GM13977 (cell line): ENCODE data around the gene KIFC3.
"Not testable (repeated sequence)": the region's sequence is repeated elsewhere in the genome, so short reads cannot be mapped to it uniquely, and the experiment has no call there.

Source experiments
- DNase-seq: peaks from one replicate; pipeline ENCODE4 v3.0.0; 2012; ENCODE audit warnings: low spot score
- in situ Hi-C: fragments of 300-500 bp; cut with MboI; formaldehyde crosslinking; loops from one replicate; pipeline ENCODE4 v1.12.0; 2022; ENCODE audit warnings: low sequenced_read_pairs, low pct_unique_long_range_greater_than_20kb, mixed read lengths, inconsistent platforms; ENCODE audit not compliant: unreplicated experiment
- TF ChIP-seq, protein P1 (sequence below): IDR thresholded peaks from 2 replicates; pipeline ENCODE4 v1.5.1; 2012; ENCODE audit warnings: mild to moderate bottlenecking, control low read depth; ENCODE audit not compliant: insufficient read depth; ENCODE audit errors: extremely low read depth, missing control alignments

Gene KIFC3

DNA sequence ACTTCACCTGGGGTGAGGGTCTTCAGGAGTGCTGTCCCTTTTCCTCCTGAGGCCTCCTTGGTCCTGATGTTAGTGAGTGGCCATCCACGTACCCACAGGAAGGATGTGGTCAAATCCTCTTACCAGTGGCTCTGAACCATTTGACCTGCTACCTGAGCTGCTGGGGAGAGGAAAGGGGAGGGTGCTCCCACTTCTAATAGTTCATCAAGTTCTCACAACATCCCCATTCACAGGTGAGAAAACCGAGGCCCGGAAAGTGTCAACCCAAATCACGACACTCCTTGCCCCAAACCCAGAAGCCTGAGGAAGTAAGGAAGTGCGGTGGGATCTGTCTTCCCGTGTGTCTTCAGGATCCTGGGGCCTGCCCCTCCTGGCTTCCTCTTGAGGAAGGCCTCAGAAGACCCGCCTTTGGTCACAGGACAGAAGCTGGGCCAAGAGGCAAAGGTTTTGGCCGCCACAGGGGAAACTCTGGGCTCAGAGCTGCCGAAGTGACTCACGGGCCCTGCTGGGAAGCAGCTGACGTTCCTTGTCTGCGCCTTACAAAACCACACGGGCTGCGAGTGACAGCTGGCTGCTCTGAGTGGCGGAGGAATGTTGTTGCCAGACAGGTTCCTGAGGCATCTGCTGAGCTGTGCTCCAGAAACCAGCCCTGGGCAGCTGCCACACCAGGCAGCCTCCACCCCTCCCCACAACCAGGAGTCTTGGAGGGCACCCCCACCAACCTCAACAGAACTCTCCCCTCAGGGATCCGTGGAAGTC lies 13.9 kb upstream of the KIFC3 start:
- in situ Hi-C loops: no loop called here
- TF ChIP-seq, protein P1, sequence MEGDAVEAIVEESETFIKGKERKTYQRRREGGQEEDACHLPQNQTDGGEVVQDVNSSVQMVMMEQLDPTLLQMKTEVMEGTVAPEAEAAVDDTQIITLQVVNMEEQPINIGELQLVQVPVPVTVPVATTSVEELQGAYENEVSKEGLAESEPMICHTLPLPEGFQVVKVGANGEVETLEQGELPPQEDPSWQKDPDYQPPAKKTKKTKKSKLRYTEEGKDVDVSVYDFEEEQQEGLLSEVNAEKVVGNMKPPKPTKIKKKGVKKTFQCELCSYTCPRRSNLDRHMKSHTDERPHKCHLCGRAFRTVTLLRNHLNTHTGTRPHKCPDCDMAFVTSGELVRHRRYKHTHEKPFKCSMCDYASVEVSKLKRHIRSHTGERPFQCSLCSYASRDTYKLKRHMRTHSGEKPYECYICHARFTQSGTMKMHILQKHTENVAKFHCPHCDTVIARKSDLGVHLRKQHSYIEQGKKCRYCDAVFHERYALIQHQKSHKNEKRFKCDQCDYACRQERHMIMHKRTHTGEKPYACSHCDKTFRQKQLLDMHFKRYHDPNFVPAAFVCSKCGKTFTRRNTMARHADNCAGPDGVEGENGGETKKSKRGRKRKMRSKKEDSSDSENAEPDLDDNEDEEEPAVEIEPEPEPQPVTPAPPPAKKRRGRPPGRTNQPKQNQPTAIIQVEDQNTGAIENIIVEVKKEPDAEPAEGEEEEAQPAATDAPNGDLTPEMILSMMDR: no peak
- DNase-seq: no peak

DNA sequence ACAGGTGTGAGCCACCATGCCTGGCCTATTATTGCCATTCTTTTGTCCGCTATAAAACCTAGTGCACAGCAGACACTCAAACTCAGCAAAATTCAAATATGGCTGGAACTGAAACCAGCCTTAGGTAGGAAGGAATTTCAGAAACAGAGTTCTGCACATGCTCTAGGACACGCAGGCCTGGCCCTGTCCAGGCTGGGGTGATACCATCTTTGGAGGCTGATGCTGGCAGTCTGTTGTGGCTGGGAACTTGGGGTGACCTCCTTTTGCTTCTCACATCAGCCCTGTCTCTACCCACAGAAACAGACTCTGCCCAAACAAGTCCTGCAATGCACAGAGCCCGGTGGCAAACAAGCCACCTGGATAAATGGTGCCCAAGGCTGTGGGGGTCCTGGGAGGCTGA lies 12.6 kb upstream of the KIFC3 start:
- TF ChIP-seq, protein P1: no peak
- in situ Hi-C loops: no loop called here
- no peak for DNase-seq

DNA sequence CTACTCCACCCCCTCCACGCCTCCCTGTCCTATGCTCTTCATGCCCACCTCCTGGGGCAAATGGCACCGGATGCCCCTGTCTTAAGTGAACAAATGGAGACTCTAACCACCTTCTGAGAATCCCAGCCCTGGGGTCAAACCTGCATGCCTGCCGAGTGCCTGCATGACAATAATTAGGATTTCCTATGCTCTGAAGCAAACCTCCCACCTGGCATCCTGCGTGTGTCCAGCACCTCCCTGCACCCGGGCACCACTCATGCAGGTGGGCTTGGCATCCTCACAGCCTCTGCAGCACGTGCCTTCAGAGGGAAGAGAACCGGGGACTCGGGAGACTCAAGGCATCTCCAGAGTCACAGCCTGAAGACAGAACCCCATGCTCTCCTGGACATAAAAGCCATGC lies 11.2 kb upstream of the KIFC3 start:
- in situ Hi-C loops: no loop called here
- DNase-seq: no peak
- TF ChIP-seq, protein P1: no peak

DNA sequence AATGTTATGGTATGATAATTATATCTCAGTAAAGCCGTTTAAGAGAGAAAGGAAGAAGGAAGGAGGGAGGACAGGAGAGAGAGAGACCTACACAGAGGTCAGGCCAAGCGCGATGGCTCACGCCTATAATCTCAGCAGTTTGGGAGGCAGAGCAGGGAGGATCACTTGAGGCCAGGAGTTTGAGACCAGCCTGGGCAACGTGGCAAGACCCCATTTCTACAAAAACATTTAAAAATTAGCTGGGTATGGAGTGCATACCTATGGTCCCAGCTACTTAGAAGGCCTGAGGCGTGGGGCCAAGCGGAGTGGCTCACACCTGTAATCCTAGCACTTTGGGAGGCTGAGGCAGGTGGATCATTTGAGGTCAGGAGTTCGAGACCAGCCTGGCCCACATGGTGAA lies 9.0 kb upstream of the KIFC3 start:
- in situ Hi-C loops: not testable (repeated sequence)

DNA sequence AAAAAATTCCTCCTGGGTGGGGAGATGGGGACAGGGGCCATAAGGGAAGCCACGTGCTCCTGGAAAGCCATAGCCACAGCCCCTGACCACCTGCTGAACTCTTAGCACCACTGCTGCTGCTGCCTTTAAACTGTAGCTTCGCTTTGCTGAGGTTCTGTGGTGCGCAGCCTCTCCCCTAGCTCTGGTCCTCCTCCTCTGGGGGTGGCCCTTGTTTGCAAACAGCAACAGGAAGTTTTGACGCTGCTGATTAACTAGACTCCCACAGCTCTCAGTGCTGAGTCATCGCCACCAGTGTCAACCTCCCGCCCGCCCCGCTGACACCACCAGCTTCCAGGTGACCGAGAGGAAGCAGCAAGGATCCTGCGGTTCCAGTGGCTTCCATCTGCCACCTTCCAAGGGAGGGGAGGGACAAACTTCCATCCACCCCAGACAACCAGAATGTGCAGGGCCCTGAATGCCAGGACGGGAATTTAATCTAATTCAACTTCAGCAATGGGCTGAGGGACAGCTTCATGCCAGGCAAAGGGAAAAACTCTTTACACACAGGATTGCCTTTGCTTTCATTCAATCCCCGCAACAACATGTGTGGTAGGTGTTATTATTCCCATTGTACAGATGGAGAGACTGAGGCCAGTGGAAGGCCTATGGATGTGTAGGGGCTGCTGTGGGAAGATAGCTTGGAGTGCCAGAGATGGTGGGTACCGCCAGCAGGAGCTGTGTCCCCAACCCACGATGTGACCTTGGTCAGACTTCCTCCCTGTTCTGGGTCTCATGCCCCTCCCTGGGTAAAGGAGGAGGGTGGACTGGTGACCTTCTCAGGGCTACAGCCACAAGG lies 8.1 kb upstream of the KIFC3 start:
- in situ Hi-C loops: no loop called here
- DNase-seq: peak; percentile 89
- TF ChIP-seq, protein P1: no peak

More for the DNA sequence above, 9.0 kb upstream of the KIFC3 start:
- not testable (repeated sequence) for DNase-seq

DNA sequence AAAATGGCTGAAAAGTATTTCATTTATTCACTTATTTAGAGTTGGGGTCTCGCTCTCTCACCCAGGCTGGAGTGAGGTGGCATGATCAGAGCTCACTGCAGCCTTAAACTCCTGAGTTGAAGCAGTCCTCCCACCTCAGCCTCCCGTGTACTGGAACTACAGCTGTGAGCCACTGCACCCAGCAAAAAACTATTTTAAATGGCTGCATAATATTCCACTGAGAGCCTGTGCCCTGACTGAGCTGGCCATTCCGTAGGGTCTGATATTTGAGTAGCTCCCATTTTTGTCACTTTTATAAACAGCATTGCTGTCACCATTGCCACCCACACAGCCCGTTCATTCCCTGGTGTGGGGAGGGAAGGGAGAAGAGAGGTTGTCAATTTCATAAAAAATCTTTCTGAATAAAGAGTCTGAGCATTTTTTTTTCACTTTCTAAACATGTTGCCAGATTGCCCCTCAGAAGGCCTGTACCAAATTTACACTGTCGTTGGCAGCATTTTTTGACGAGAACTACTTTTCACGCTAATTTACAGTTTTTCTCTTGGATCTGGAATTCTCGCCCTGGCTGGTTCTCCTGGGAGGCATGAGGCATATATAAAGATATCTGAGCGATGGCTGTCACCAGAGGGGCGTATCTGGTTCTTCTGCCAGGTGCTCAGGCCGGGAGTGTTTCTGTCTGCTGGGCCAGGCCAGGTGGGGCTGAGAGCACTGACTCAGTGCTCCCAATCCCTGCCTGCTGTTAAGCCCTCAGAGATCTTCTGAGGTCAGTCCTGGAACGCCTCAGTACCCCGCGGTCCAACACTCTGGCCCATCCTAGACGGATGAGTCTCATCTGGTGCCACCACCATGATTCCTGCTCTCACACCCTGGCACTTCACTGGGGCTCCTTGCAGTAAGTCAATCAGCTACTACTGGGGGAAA lies 7.2 kb upstream of the KIFC3 start:
- in situ Hi-C loops: no loop called here
- TF ChIP-seq, protein P1: no peak
- no peak for DNase-seq
